Measurements from ENCODE around the gene ZNF532.
"Not testable (repeated sequence)": the region's sequence is repeated elsewhere in the genome, so short reads cannot be mapped to it uniquely, and the experiment has no call there.

Gene ZNF532

DNA sequence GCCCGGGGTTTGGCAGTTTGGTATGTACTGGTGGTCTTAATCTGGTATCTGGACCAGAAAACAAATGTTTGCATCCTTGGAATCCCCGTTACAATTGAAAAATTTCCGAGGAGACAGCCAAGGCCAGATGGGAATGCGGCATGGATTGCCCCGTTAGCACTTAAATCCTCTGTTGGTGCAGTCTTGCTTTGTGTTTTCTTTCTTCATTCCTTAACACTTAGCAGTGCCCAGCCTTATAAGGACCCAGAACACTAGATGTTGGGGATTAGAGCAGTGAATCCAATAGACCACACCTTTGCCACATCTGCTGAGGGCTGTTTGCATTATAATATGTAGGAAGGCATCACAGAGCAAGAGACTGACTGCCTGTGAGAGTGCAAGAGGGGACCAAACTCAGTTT is 12.8 kb upstream of the ZNF532 start:
- no peak for FAIRE-seq

GRCh38 chr18:58852629-58853028 is 12.0 kb upstream of the ZNF532 start:
- no peak for FAIRE-seq

GRCh38 chr18:58853561-58853960 is 11.1 kb upstream of the ZNF532 start:
- no peak for FAIRE-seq

DNA sequence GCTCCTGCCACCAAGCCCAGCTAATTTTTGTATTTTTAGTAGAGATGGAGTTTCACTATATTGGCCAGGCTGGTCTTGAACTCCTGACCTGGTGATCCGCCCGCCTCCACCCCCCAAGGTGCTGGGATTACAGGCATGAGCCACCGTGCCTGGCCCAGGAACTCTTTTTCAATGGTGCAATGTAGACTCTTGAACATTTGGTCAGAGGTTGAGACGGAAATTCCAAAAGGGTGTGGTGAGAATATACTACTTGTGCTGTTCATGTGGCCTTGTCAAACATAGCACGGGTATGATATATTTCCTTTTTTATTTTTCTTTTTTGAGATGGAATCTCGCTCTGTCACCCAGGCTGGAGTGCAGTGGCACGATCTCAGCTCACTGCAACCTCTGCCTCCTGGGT is 9.2 kb upstream of the ZNF532 start:
- not testable (repeated sequence) for FAIRE-seq

- FAIRE-seq: no peak
These were observed 7.8 kb upstream of the ZNF532 start for GRCh38 chr18:58856881-58857280.

GRCh38 chr18:58858591-58859468 is 5.8 kb upstream of the ZNF532 start:
- FAIRE-seq: no peak

GRCh38 chr18:58859907-58860306 is 4.8 kb upstream of the ZNF532 start:
- no peak for FAIRE-seq

- FAIRE-seq: no peak
These were observed 3.9 kb upstream of the ZNF532 start for GRCh38 chr18:58860747-58861231.

GRCh38 chr18:58861353-58861752 is 3.3 kb upstream of the ZNF532 start:
- no peak for FAIRE-seq

DNA sequence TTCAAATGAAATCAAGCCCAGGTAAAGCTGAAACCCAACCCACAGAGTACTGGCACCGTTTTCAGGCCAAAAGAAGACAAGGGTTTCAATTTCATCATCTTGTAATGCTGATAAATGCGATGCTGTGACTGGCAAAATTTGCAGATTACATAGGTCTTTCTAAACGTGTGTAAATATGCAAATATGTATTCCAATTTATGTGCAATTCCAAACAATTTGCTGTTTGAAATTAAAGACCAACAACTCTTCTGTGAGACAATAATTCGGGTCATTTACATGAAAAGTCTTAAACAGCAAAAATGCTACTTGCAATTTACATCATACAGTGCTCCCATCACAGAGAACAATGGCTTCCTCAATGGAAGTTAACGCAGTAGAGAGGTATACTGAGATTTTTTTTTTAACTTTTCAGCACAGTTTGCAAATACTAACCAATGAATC is 2.8 kb upstream of the ZNF532 start:
- FAIRE-seq: no peak

GRCh38 chr18:58862356-58862755 is 2.3 kb upstream of the ZNF532 start:
- no peak for FAIRE-seq

- FAIRE-seq: no peak
These were observed 1.7 kb upstream of the ZNF532 start for GRCh38 chr18:58862851-58863538.

- FAIRE-seq: no peak
These were observed 1.0 kb upstream of the ZNF532 start for GRCh38 chr18:58863539-58864145.

DNA sequence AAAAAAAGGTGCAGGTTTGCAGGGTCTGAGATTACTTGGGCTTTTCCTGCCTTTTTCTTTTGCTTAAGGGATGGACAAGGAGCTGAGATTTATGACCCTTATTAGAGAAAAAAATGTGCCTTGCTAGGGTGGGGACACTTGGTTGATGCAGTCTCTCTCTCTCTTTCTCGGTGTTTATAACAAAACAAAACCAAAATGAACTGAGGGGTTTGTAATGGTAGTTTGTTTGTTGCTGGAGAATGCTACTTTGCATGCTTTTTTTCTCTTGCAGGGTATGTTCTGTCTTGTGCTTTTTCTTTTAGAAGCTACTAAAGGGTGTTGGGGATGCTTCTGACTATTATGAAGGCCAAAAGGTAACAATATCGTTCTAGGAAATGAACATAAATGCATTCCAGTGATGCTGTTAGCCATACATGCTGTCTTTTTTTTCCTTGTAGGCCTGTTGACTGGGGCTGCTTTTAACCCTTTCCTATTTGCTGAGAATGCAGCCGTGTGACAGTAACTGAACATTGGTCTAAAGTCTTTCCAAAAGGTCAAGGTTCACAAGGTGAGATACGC is 435 bp downstream of the ZNF532 start:
- FAIRE-seq: no peak

- FAIRE-seq: no peak
These were observed 1.0 kb downstream of the ZNF532 start for GRCh38 chr18:58865701-58866065.

DNA sequence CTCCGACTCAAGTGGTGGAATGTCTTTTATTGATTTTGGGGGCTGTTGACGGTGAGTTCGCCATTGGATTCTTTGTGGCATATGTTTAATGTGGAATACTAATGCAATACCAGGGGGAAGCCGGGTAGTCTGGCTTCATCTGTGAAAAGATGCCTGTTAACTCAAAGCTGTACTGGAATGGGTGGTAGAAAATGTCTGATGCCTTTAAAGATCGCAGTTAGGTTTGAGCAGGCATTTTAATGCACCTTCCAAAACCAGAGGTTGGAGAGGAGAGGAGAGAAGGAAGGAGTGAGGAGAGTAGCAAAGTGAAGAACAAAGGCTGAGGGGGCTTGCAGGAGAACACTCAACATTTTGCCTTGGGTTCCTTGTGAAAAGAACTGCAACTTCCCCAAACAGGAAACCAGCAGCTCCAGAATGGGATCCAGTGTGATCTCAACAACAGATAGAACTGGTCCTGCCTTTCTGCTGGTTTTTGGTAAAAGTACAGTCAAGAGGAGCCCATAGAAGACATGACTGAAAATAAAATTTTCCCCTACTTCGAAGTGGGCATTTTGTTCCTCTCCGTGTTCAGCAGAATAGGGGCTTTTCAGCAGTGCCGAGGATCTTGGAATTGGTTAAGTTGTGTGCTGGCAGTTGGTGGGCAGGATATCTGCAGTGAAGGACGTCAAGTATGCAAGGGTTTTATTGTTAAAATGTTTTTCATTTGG is 1.5 kb downstream of the ZNF532 start:
- FAIRE-seq: no peak

- no peak for FAIRE-seq
These were observed 2.1 kb downstream of the ZNF532 start for GRCh38 chr18:58866773-58867150.

DNA sequence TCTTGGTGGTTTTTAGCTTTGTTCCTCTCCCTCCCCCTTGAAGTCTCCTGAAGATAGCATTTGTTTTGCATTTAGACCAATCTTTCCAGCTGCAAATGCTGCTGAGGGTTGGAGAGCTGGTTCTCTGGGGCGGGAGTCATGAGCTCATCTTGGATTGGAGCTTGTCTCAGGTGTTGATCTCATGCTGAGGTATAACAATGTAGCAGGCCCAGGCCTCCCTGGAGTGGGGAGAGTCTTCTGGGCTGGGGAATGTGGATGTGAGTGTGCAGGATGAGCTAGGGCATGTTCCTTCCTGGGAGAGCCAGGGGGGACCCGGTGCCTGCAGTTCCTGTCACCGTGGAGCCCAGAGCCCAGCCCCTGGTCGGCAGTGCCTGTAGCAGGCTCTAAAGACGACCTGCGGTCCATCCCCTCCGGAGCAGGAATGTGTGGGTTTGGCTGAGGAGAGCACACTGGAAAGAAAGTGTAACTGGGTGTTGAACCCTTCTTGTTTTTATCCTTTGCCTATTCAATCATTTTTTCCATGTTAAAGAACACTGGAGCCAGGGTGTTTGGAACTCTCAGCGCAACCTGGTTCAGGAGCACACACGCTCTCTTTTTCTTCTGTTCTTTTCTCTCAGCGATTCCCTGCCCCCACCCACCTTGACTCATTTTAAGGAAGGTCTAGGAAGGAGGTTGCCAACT is 2.7 kb downstream of the ZNF532 start:
- no peak for FAIRE-seq

- no peak for FAIRE-seq
These were observed 3.8 kb downstream of the ZNF532 start for GRCh38 chr18:58868440-58868839.

DNA sequence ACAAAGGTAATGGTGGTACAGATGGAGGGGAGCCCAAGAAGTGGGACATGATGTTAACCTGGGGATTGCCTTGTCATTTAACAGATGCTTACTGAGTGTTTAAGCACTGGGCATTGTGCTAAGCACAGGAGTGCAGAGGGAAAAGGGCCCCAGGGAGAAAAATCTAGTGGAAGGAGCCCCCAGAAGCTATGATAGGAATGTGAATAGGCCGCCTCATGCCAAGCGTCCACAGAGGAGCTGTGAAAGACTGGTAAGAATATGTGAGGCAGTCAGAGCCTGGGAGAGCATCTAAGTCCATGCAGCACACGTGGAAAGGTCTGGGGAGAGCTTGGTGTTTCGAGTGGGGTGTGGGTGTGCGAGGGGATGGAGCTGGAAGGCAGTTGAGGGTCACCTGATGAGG is 5.5 kb downstream of the ZNF532 start:
- no peak for FAIRE-seq

DNA sequence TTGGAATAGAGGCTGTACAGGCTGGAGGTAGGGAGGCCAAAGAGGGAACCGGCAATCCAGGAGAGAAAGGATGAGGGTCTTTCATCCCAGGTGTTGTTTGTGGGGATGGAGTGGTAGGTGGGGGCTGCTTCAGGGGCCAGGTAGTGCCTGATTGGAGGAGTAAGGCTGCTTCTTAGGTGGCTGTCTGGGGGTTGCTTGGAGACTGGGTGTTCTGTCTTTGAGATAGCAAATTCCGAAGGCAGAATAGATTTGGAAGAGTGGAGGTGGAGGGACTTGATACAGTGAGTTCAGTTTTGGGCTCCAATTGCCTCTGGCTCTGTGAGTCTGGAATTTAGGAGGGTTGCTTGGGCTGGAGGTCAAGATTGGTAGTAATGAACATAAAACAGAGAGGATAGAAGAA is 5.9 kb downstream of the ZNF532 start:
- FAIRE-seq: no peak

All from colon (tissue), 2 donors.